Left lung (tissue), 10 donors: Measurements from ENCODE around the gene OPTC. TPM values are rescaled to one million over a fixed set of nuclear protein-coding genes. Genes with fewer than 3 reads are reported as not detected.

Experiments used
- ATAC-seq: fragments of 200-7000 bp; cut with Tn5 transposase; one replicate; pipeline ENCODE4 v1.9.1; 2020; ENCODE audit warnings: moderate library complexity
- DNase-seq, 4 donors: peaks; one replicate each; pipeline ENCODE4 v3.0.0-alpha.2; 2013 to 2020
- H3K27ac ChIP-seq, 2 donors: fragments of 200-600 bp; sonication (generic) in 1 of 2; one replicate each; pipeline versions ENCODE4 v1.5.0 to v1.8.0; 2020 to 2021
- H3K27me3 ChIP-seq, 2 donors: fragments of 200-600 bp; sonication (generic) in 1 of 2; one replicate each; pipeline versions ENCODE4 v1.5.0 to v1.8.0; 2020 to 2021
- H3K36me3 ChIP-seq, 2 donors: fragments of 200-600 bp; sonication (generic) in 1 of 2; one replicate each; pipeline versions ENCODE4 v1.5.0 to v1.8.0; 2020 to 2021
- H3K4me1 ChIP-seq, 2 donors: fragments of 200-600 bp; one replicate each; pipeline ENCODE4 v1.8.0; 2021
- H3K4me3 ChIP-seq, 2 donors: fragments of 200-600 bp; sonication (generic) in 1 of 2; one replicate each; pipeline versions ENCODE4 v1.5.0 to v1.8.0; 2020 to 2021; ENCODE audit warnings: mild to moderate bottlenecking in 1 of 2
- H3K9me3 ChIP-seq, 2 donors: fragments of 200-600 bp; sonication (generic) in 1 of 2; one replicate each; pipeline versions ENCODE4 v1.5.0 to v1.8.0; 2020 to 2021
- intact Hi-C, 2 donors: fragments of 100-400 bp; cut with DNase I; formaldehyde crosslinking; loops; one replicate each; pipeline versions ENCODE4 v1.11.2 to v1.14.2; 2022
- polyA plus RNA-seq, 6 donors: library from polyadenylated mRNA; unstranded; fragments of 120-200 nt; gene quantifications; one replicate each; pipeline ENCODE4 v1.2.1, GENCODE V29; 2013; ENCODE audit not compliant: insufficient read length in 6 of 6
- total RNA-seq, 2 donors: library from RNA; stranded (reverse); fragmentation: NEBNext Ultra II Directional; extraction: Animal tissue kit (Norgen Biotek cat#: 25700); gene quantifications; one replicate each; pipeline ENCODE4 v1.2.1, GENCODE V29; 2021
- TF ChIP-seq, protein P1 (sequence below), 2 donors: fragments of 200-600 bp; sonication (generic) in 1 of 2; IDR thresholded peaks; one replicate each; pipeline versions ENCODE4 v1.5.0 to v1.8.0; 2021; ENCODE audit warnings: antibody characterized with exemption in 2 of 2
- donor health status: DM: no; HTN: yes; CAD: no.
- donor health status: DM: no; HTN: no; CAD: no.

Gene OPTC
- total and polyA plus RNA-seq, 8 donors, result not detected

- Histone ChIP-seq H3K27ac (peak overlapping the region; percentile 24 to 33), H3K27me3 (no peaks in the 10 kb centered on the region), H3K9me3 (no peaks in the 10 kb centered on the region), H3K36me3 (no peaks in the 10 kb centered on the region), H3K4me3 (no peak overlapping the region), H3K4me1 (peaks cover 2 to 19% of the 10 kb centered on the region in 2 donors)
- DNase-seq (no peak), ATAC-seq (no peak)
- TF ChIP-seq, protein P1, sequence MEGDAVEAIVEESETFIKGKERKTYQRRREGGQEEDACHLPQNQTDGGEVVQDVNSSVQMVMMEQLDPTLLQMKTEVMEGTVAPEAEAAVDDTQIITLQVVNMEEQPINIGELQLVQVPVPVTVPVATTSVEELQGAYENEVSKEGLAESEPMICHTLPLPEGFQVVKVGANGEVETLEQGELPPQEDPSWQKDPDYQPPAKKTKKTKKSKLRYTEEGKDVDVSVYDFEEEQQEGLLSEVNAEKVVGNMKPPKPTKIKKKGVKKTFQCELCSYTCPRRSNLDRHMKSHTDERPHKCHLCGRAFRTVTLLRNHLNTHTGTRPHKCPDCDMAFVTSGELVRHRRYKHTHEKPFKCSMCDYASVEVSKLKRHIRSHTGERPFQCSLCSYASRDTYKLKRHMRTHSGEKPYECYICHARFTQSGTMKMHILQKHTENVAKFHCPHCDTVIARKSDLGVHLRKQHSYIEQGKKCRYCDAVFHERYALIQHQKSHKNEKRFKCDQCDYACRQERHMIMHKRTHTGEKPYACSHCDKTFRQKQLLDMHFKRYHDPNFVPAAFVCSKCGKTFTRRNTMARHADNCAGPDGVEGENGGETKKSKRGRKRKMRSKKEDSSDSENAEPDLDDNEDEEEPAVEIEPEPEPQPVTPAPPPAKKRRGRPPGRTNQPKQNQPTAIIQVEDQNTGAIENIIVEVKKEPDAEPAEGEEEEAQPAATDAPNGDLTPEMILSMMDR (IDR thresholded peaks at IDR 0.05), result no peak
- intact Hi-C loops, result no loop called here
Observed at GRCh38 chr1:203534526-203534925, 40.6 kb downstream of the OPTC start.

DNA sequence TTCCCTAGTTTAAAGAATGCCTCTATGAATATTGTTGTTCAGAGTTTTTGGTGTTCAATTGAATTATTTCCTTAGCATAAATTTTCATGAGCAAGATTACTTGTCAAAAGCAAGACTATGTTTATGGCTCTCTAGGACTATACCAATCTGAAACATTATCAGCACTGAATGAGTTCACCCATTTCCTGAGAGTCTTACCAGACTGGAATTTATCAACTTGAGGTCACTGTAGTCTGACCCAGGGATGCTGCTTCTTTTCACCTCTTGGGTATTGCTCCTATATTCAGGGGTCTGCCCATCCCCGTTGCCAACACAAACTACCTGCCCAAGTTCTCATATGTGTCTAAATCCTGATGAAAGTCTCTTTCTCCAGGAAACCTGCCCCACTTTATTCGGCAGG, 42.6 kb downstream of the OPTC start:
- intact Hi-C loops, result no loop called here
- no peak for DNase-seq
- Histone ChIP-seq H3K4me1 (peaks cover 2 to 19% of the 10 kb centered on the region in 2 donors), H3K36me3 (no peaks in the 10 kb centered on the region), H3K4me3 (no peak overlapping the region), H3K27me3 (no peaks in the 10 kb centered on the region), H3K27ac (peak overlapping the region; percentile 59 to 67), H3K9me3 (no peaks in the 10 kb centered on the region)
- TF ChIP-seq, protein P1 (IDR thresholded peaks at IDR 0.05), result no peak
- ATAC-seq, result peak; percentile 44

GRCh38 chr1:203536980-203537455, 43.1 kb downstream of the OPTC start:
- DNase-seq, result peak in 1 of 4 donors; percentile 51

DNA sequence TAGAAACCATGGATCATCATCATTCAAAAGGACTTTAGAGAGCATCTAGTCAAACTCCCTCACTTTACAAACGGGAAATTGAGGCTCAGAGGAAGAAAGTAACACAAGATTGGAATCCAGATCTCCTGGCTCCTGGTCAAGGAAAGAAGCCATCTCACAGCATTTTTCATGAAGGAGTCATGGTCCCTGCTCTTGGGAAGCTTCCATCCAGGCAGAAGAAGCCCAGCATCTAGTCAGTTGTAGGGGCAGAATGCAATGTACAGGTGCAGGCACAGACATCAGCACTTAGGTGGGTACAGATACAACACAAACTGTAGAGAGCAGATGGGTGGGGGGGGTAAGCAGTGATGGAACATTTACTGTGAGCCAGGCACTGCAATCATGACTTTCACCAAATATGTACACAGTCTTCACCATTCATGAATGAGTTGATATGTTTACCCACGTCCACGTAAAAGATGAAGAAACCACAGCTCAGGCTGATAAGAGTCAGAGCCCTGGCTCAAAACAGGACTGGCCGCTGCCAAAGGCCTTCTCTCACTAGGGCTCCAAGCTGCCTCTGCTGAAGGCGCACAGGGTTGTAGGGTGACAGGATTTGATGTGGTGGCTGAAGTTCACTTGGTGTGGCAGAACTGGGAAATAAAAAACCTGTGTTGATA, 44.0 kb downstream of the OPTC start:
- TF ChIP-seq, protein P1 (IDR thresholded peaks at IDR 0.05), result no peak
- Histone ChIP-seq H3K9me3 (no peaks in the 10 kb centered on the region), H3K4me1 (peaks cover 2 to 19% of the 10 kb centered on the region in 2 donors), H3K4me3 (no peak overlapping the region), H3K27ac (peak overlapping the region; percentile 59 to 67), H3K27me3 (no peaks in the 10 kb centered on the region), H3K36me3 (no peaks in the 10 kb centered on the region)
- DNase-seq (peak in 2 of 4 donors; percentile 36 to 64), ATAC-seq (peak; percentile 74)
- intact Hi-C loops, result no loop called here

More at GRCh38 chr1:203536980-203537455, 43.1 kb downstream of the OPTC start:
- H3K4me3 ChIP-seq, result no peak overlapping the region
- ATAC-seq, result peak; percentile 76
- no peaks in the 10 kb centered on the region for H3K9me3 ChIP-seq
- H3K27me3 ChIP-seq, result no peaks in the 10 kb centered on the region
- H3K4me1 ChIP-seq, result peaks cover 2 to 19% of the 10 kb centered on the region in 2 donors
- no peaks in the 10 kb centered on the region for H3K36me3 ChIP-seq
- H3K27ac ChIP-seq, result peak overlapping the region; percentile 59 to 67
- intact Hi-C loops, result no loop called here
- TF ChIP-seq, protein P1 (IDR thresholded peaks at IDR 0.05), result no peak

- Histone ChIP-seq H3K27ac (peak overlapping the region; percentile 59 to 67), H3K27me3 (no peaks in the 10 kb centered on the region), H3K9me3 (no peaks in the 10 kb centered on the region)
Observed at GRCh38 chr1:203538726-203539125, 44.8 kb downstream of the OPTC start.

More at GRCh38 chr1:203538726-203539125, 44.8 kb downstream of the OPTC start:
- Histone ChIP-seq H3K36me3 (no peaks in the 10 kb centered on the region), H3K4me3 (no peak overlapping the region), H3K4me1 (peaks cover 2 to 19% of the 10 kb centered on the region in 2 donors)
- TF ChIP-seq, protein P1 (IDR thresholded peaks at IDR 0.05), result no peak
- intact Hi-C loops, result no loop called here
- no peak for DNase-seq
- no peak for ATAC-seq
